HG02938 (cell line): ENCODE measurements around the gene PCDHGB2.
"Not testable (repeated sequence)": the region's sequence is repeated elsewhere in the genome, so short reads cannot be mapped to it uniquely, and the experiment has no call there.

ENCODE experiments used
- ATAC-seq: cut with Tn5 transposase; IDR thresholded peaks from one replicate; pipeline ENCODE4 v1.9.1; 2021; ENCODE audit warnings: mild to moderate bottlenecking, moderate library complexity; ENCODE audit not compliant: unreplicated experiment

Gene PCDHGB2

GRCh38 chr5:141383345-141383744, 23.6 kb downstream of the PCDHGB2 start:
- no peak for ATAC-seq

GRCh38 chr5:141384471-141385267, 24.9 kb downstream of the PCDHGB2 start:
- no peak for ATAC-seq

- ATAC-seq, result not testable (repeated sequence)
These were observed 27.9 kb downstream of the PCDHGB2 start, which contains the start of gene PCDHGB4 for GRCh38 chr5:141387557-141388311. PCDHGB4 (plus strand) TSS chr5:141387698; CDS start chr5:141387885, 187 bp downstream.

- no peak for ATAC-seq
These were observed 28.9 kb downstream of the PCDHGB2 start for GRCh38 chr5:141388661-141389060.

- ATAC-seq, result no peak
These were observed 29.6 kb downstream of the PCDHGB2 start for GRCh38 chr5:141389153-141390042.

- ATAC-seq, result no peak
These were observed 32.8 kb downstream of the PCDHGB2 start, which contains the start of gene PCDHGA8 for GRCh38 chr5:141392429-141393198. PCDHGA8 (plus strand) TSS chr5:141392633; CDS start chr5:141392814, 181 bp downstream.

GRCh38 chr5:141393267-141393666, 33.5 kb downstream of the PCDHGB2 start:
- no peak for ATAC-seq

- ATAC-seq, result not testable (repeated sequence)
These were observed 34.8 kb downstream of the PCDHGB2 start for GRCh38 chr5:141394401-141395187.

GRCh38 chr5:141397756-141398551, 38.2 kb downstream of the PCDHGB2 start, which contains the start of gene PCDHGB5:
PCDHGB5 (plus strand) TSS chr5:141397947; CDS start chr5:141398128, 181 bp downstream.
- ATAC-seq, result peak; percentile 81

GRCh38 chr5:141398608-141399007, 38.8 kb downstream of the PCDHGB2 start:
- ATAC-seq, result no peak

GRCh38 chr5:141399555-141400258, 39.9 kb downstream of the PCDHGB2 start:
- ATAC-seq, result no peak

GRCh38 chr5:141402553-141403243, 42.9 kb downstream of the PCDHGB2 start, which contains the start of gene PCDHGA9:
PCDHGA9 (plus strand) TSS chr5:141402778; CDS start chr5:141402953, 175 bp downstream.
- no peak for ATAC-seq

GRCh38 chr5:141403387-141403786, 43.6 kb downstream of the PCDHGB2 start:
- no peak for ATAC-seq

- peak; percentile 49 for ATAC-seq
These were observed 48.2 kb downstream of the PCDHGB2 start, which contains the start of gene PCDHGB6 for GRCh38 chr5:141407790-141408505. PCDHGB6 (plus strand) TSS chr5:141408021; CDS start chr5:141408203, 182 bp downstream.

- no peak for ATAC-seq
These were observed 50.0 kb downstream of the PCDHGB2 start for GRCh38 chr5:141409598-141410306.

- no peak for ATAC-seq
These were observed 51.8 kb downstream of the PCDHGB2 start for GRCh38 chr5:141411575-141411974.
